Astrocyte (in vitro differentiated cells and primary cell): ENCODE data around the gene CTIF.

Experiments
- CTCF ChIP-seq: IDR thresholded peaks from 2 replicates; pipeline ENCODE4 v1.5.1; 2011; ENCODE audit warnings: low read depth, mild to moderate bottlenecking, inconsistent platforms, low read length, moderate library complexity; ENCODE audit not compliant: insufficient read depth
- EZH2 ChIP-seq: IDR thresholded peaks from 2 replicates; pipeline ENCODE4 v1.6.1; 2012; ENCODE audit warnings: mild to moderate bottlenecking, low read length, inconsistent platforms; ENCODE audit not compliant: insufficient read depth

DNA sequence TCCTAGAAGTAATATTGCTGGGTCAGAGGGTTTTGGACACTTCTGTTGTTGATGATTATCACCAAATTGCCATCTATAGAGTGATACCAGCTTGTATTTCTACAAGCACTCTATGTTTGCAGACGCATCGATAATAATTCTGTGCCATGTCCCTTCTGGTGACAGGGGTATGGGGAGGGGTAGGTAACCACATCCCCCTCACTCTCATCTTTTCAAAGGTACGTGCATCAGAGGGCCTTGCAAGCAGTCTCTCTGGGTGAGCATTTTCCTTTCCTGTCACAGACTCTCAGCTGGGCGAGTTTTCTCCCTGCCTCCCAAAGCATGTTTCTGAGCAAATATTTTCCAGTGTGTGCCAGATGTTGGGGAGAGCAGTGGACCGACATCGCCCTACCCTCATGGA is 314.0 kb downstream of the CTIF start:
- TF ChIP-seq CTCF, result no peak
- no peak for TF ChIP-seq EZH2
